ENCODE measurements around the gene ELL2.
"Not testable (repeated sequence)": the region's sequence is repeated elsewhere in the genome, so short reads cannot be mapped to it uniquely, and the experiment has no call there.

ELL2 gene

GRCh38 chr5:95907740-95908706 lies 53.6 kb downstream of the ELL2 start:
- intact Hi-C loops (cut with DNase I; ENCODE audit: low total_unique reads) = loop anchor here (10.0 kb wide), 1 partner anchor 47 kb away; no protein-coding TSS in a partner anchor
- Histone ChIP-seq H3K4me3 (no peak overlapping the region), H3K36me3 (peaks cover 15 to 49% (median 49%) of the 10 kb centered on the region in 3 donors), H3K27me3 (no peaks in the 10 kb centered on the region), H3K4me1 (peaks cover 0 to 78% (median 14%) of the 10 kb centered on the region in 4 donors), H3K9me3 (no peaks in the 10 kb centered on the region), H3K27ac (no peak overlapping the region)
- DNase-seq = no peak
- TF ChIP-seq CTCF (IDR thresholded peaks at IDR 0.05) = no peak

- intact Hi-C loops (cut with DNase I; ENCODE audit: low total_unique reads) = loop anchor here (10.0 kb wide), 1 partner anchor 48 kb away; no protein-coding TSS in a partner anchor
- TF ChIP-seq CTCF (IDR thresholded peaks at IDR 0.05) = no peak
- Histone ChIP-seq H3K4me3 (no peak overlapping the region), H3K27me3 (no peaks in the 10 kb centered on the region), H3K4me1 (peaks cover 0 to 70% (median 14%) of the 10 kb centered on the region in 4 donors), H3K36me3 (peaks cover 15 to 41% (median 40%) of the 10 kb centered on the region in 3 donors), H3K27ac (no peak overlapping the region), H3K9me3 (no peaks in the 10 kb centered on the region)
- no peak for DNase-seq
Measured at GRCh38 chr5:95907067-95907705, 54.5 kb downstream of the ELL2 start.

GRCh38 chr5:95906398-95906797 lies 55.3 kb downstream of the ELL2 start:
- H3K4me3 ChIP-seq, H3K9me3 ChIP-seq, H3K27ac ChIP-seq, H3K27me3 ChIP-seq, DNase-seq: not testable (repeated sequence)
- intact Hi-C loops (cut with DNase I; ENCODE audit: low total_unique reads) = loop anchor here (10.0 kb wide), 1 partner anchor 48 kb away; no protein-coding TSS in a partner anchor
- Histone ChIP-seq H3K4me1 (peaks cover 0 to 67% (median 14%) of the 10 kb centered on the region in 4 donors), H3K36me3 (peaks cover 15 to 35% (median 33%) of the 10 kb centered on the region in 3 donors)

GRCh38 chr5:95904827-95905226 lies 56.8 kb downstream of the ELL2 start:
- Histone ChIP-seq H3K27ac (no peak overlapping the region), H3K4me3 (no peak overlapping the region), H3K4me1 (peaks cover 0 to 71% (median 15%) of the 10 kb centered on the region in 4 donors), H3K36me3 (peaks cover 27 to 42% (median 29%) of the 10 kb centered on the region in 3 donors), H3K9me3 (no peaks in the 10 kb centered on the region), H3K27me3 (no peaks in the 10 kb centered on the region)
- TF ChIP-seq CTCF (IDR thresholded peaks at IDR 0.05) = no peak
- intact Hi-C loops (cut with DNase I; ENCODE audit: low total_unique reads) = loop anchor here (10.0 kb wide), 1 partner anchor 50 kb away; no protein-coding TSS in a partner anchor
- DNase-seq = no peak

GRCh38 chr5:95903838-95904237 lies 57.8 kb downstream of the ELL2 start:
- H3K9me3 ChIP-seq = no peaks in the 10 kb centered on the region
- intact Hi-C loops (cut with DNase I; ENCODE audit: low total_unique reads) = loop anchor here (10.0 kb wide), 1 partner anchor 51 kb away; no protein-coding TSS in a partner anchor
- no peaks in the 10 kb centered on the region for H3K27me3 ChIP-seq
- H3K27ac ChIP-seq = no peak overlapping the region
- DNase-seq = no peak
- peaks cover 37 to 51% (median 38%) of the 10 kb centered on the region in 3 donors for H3K36me3 ChIP-seq
- peaks cover 0 to 63% (median 11%) of the 10 kb centered on the region in 4 donors for H3K4me1 ChIP-seq
- TF ChIP-seq CTCF (IDR thresholded peaks at IDR 0.05) = no peak
- H3K4me3 ChIP-seq = no peak overlapping the region

Data from tibial artery (tissue), 4 donors.